Esophagus muscularis mucosa (tissue), 4 donors: ENCODE data around the gene TAF10. TPM values are rescaled to one million over a fixed set of nuclear protein-coding genes. Genes with fewer than 3 reads are reported as not detected.

ENCODE experiments used
- DNase-seq: peaks from one replicate; pipeline ENCODE4 v3.0.0-alpha.2; 2017; ENCODE audit errors: extremely low spot score
- H3K27ac ChIP-seq, 4 donors: fragments of 200-600 bp; sonication (generic); replicated peaks in 1 of 4; 1 replicate in 3 of 4; 2 replicates in 1 of 4; pipeline ENCODE4 v1.5.1; 2016 to 2019; ENCODE audit warnings: mild to moderate bottlenecking in 1 of 4
- H3K27me3 ChIP-seq, 4 donors: fragments of 200-600 bp; sonication (generic); one replicate each; pipeline versions ENCODE4 v1.5.1 to v1.6.0; 2016 to 2019
- H3K36me3 ChIP-seq, 4 donors: fragments of 200-600 bp; sonication (generic); one replicate each; pipeline ENCODE4 v1.5.1; 2016 to 2019
- H3K4me1 ChIP-seq, 4 donors: fragments of 200-600 bp; sonication (generic); one replicate each; pipeline ENCODE4 v1.5.1; 2016 to 2019
- H3K4me3 ChIP-seq, 4 donors: fragments of 200-600 bp; sonication (generic); 1 replicate in 2 of 4; 2 replicates in 2 of 4; pipeline ENCODE4 v1.5.1; 2016 to 2019; ENCODE audit warnings: mild to moderate bottlenecking in 4 of 4, moderate library complexity in 1 of 4
- H3K9me3 ChIP-seq, 4 donors: fragments of 200-600 bp; sonication (generic); 1 replicate in 3 of 4; 2 replicates in 1 of 4; pipeline ENCODE4 v1.5.1; 2016 to 2019
- EP300 ChIP-seq: sonication (generic); formaldehyde crosslinking; IDR thresholded peaks from one replicate; pipeline ENCODE4 v1.6.1; 2017; ENCODE audit warnings: antibody characterized with exemption
- POLR2A ChIP-seq: fragments of 450-650 bp; IDR thresholded peaks from one replicate; pipeline ENCODE4 v1.6.1; 2017; ENCODE audit warnings: antibody characterized with exemption, moderate library complexity, mild to moderate bottlenecking, low read depth
- POLR2AphosphoS5 ChIP-seq, 2 donors: sonication (generic); formaldehyde crosslinking; IDR thresholded peaks; one replicate each; pipeline ENCODE4 v1.6.1; 2017; ENCODE audit warnings: antibody characterized with exemption in 2 of 2
- WGBS: methylation state at CpG from one replicate; pipeline ENCODE4 v1.1.5; 2018; 5-methylcytosine and 5-hydroxymethylcytosine counted together
- intact Hi-C: fragments of 100-400 bp; cut with DNase I; formaldehyde crosslinking; loops from one replicate; pipeline ENCODE4 v1.15.1; 2023
- total RNA-seq, 4 donors: library from RNA; depleted of rRNA; stranded (reverse); fragments of >200 nt; gene quantifications; one replicate each; pipeline versions ENCODE4 v1.1.0 to v1.2.1, GENCODE V29; 2016
- TF ChIP-seq, protein P1 (sequence below), 3 experiments: fragments of 200-600 bp in 2 of 3; fragments of 450-650 bp in 1 of 3; sonication (generic) in 2 of 3; IDR thresholded peaks; one replicate each; pipeline ENCODE4 v1.5.1; 2017 to 2019; ENCODE audit warnings: antibody characterized with exemption in 3 of 3, mild to moderate bottlenecking in 2 of 3, moderate library complexity in 1 of 3

TAF10 gene
- total RNA-seq, 4 donors from 2014 or later = 24.2 to 51.1 (median 43.4) TPM

DNA sequence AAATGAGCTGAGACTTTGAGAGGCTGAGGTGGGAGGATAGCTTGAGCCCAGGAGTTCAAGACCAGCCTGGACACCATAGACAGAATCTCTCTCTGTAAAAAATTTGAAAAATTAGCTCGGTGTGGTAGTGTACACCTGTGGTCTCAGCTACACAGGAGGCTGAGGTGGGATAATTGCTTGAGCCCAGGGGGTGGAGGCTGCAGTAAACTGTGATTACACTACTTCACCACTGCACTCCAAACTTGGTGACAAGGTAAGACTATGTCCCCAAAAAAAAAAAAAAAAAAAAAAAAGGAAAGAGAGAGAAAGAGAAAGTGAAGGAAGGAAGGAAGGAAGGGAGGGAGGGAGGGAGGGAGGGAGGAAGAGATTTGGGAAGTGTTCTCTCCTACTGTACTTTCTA lies 33.9 kb downstream of the TAF10 start:
- no peak for TF ChIP-seq POLR2A
- TF ChIP-seq, protein P1, sequence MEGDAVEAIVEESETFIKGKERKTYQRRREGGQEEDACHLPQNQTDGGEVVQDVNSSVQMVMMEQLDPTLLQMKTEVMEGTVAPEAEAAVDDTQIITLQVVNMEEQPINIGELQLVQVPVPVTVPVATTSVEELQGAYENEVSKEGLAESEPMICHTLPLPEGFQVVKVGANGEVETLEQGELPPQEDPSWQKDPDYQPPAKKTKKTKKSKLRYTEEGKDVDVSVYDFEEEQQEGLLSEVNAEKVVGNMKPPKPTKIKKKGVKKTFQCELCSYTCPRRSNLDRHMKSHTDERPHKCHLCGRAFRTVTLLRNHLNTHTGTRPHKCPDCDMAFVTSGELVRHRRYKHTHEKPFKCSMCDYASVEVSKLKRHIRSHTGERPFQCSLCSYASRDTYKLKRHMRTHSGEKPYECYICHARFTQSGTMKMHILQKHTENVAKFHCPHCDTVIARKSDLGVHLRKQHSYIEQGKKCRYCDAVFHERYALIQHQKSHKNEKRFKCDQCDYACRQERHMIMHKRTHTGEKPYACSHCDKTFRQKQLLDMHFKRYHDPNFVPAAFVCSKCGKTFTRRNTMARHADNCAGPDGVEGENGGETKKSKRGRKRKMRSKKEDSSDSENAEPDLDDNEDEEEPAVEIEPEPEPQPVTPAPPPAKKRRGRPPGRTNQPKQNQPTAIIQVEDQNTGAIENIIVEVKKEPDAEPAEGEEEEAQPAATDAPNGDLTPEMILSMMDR (IDR thresholded peaks at IDR 0.05) = no peak
- TF ChIP-seq EP300 = no peak
- no peak for TF ChIP-seq POLR2AphosphoS5 (IDR thresholded peaks at IDR 0.05)
- H3K4me1 ChIP-seq = peaks cover 18 to 31% (median 21%) of the 10 kb centered on the region in 4 donors
- H3K27me3 ChIP-seq = no peaks in the 10 kb centered on the region
- intact Hi-C loops = loop anchor here (5.0 kb wide), 1 partner anchor 41 kb away; no protein-coding TSS in a partner anchor
- peaks cover 0 to 14% (median 0%) of the 10 kb centered on the region in 4 donors for H3K36me3 ChIP-seq
- no peak overlapping the region for H3K4me3 ChIP-seq
- DNase-seq = peak; percentile 24
- H3K27ac ChIP-seq = no peak overlapping the region
- 95% methylated on average over 1 of the region's 1 CpG for WGBS
- H3K9me3 ChIP-seq = peaks cover 0 to 2% (median 0%) of the 10 kb centered on the region in 4 donors

DNA sequence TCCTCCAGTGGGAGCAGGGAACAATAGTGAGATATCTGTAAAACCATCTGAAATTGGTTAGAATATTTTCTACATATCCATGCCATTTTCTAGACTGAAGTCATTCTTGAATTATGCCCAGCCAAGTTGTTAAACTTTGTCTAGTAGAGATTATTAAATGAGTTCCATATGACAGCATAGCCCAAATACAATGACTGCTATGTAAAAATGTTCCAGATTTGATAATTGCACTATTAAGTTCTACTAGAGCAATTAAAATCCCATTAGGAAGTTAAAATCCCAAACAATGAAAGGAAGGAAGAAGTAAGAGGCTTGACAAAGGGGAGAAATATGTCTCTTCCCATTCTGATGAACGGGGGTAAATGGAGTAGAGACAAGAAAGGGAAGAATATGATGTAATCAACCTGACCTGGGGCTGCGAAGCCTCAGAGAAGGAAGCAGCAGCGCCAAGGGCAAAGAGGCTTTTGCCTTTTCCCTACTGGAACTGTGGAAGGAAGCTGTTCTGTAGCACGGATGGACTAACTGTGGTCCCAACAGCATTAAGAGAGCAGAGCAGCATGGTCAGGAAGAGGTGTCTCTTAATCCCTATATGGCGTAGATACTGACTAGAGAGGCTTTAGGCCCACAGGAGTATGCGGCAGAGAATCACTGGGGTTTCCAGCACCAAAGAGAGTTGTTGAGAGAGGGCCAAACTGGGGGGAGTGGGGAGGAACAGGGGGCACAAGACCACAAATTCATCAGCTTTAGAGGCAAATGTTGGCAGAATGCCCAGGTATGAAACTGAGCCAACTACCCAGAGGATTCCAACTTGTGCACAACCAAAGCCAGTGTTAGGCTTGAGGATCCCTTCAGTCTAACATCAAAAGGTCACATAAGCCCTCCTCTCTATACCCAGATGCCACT lies 35.3 kb downstream of the TAF10 start:
- Histone ChIP-seq H3K27me3 (no peaks in the 10 kb centered on the region), H3K4me3 (no peak overlapping the region), H3K27ac (peak overlapping the region; percentile 57 to 76 (median 62)), H3K4me1 (peaks cover 18 to 38% (median 29%) of the 10 kb centered on the region in 4 donors), H3K36me3 (peaks cover 0 to 14% (median 0%) of the 10 kb centered on the region in 4 donors), H3K9me3 (no peaks in the 10 kb centered on the region)
- peak; percentile 83 for DNase-seq
- intact Hi-C loops = loop anchor here (5.0 kb wide), 1 partner anchor 39 kb away; no protein-coding TSS in a partner anchor
- WGBS = 27% methylated on average over 5 of the region's 6 CpGs
- TF ChIP-seq POLR2A = no peak
- TF ChIP-seq EP300 = no peak
- TF ChIP-seq, protein P1 (IDR thresholded peaks at IDR 0.05) = no peak
- TF ChIP-seq POLR2AphosphoS5 (IDR thresholded peaks at IDR 0.05) = no peak

DNA sequence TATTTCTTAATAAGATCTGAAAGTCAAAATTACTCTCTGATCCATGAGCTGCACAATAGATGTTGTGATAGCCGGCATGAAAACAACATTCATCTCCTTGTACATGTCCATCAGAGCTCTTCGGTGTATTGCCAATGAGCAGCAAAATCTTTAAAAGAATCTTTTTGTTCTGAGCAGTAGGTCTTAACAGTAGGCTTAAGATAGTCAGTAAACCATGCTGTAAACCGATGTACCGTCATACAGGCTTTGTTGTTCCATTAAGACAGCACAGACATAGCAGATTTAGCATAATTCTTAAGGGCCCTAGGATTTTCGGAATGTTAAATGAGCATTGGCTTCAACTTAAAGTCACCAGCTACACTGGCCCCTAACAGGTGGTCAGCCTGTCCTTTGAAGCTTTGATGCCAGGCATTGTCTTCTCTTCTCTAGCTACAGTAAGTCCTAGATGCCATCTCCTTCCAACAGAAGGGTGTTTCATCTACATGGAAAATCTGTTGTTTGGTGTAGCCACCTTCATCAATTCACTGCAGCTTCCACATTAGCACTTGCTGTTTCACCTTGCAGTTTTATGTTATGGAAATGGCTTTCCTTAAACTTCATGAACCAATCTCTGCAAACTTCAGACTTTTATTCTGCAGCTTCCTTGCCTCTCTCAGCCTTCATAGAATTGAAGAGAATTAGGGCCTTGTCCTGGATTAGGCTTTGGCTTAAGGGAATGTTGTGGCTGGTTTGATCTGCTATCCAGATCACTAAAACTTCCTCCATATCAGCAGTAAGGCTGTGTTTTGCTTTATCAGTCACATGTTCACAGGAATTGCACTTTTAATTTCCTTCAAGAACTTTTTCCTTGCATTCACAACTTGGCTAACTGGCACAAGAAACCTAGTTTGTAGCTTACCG lies 37.0 kb downstream of the TAF10 start:
- H3K4me3 ChIP-seq = no peak overlapping the region
- TF ChIP-seq EP300 (no peak), POLR2AphosphoS5 (IDR thresholded peaks at IDR 0.05) (no peak), POLR2A (no peak)
- TF ChIP-seq, protein P1 (IDR thresholded peaks at IDR 0.05) = no peak
- intact Hi-C loops = loop anchor here (5.0 kb wide), 1 partner anchor 38 kb away; no protein-coding TSS in a partner anchor
- 83% methylated on average over 6 of the region's 6 CpGs for WGBS
- H3K27ac ChIP-seq = no peak overlapping the region
- H3K9me3 ChIP-seq = no peaks in the 10 kb centered on the region
- no peaks in the 10 kb centered on the region for H3K27me3 ChIP-seq
- peak; percentile 34 for DNase-seq
- peaks cover 18 to 46% (median 37%) of the 10 kb centered on the region in 4 donors for H3K4me1 ChIP-seq
- H3K36me3 ChIP-seq = peaks cover 0 to 20% (median 0%) of the 10 kb centered on the region in 4 donors

DNA sequence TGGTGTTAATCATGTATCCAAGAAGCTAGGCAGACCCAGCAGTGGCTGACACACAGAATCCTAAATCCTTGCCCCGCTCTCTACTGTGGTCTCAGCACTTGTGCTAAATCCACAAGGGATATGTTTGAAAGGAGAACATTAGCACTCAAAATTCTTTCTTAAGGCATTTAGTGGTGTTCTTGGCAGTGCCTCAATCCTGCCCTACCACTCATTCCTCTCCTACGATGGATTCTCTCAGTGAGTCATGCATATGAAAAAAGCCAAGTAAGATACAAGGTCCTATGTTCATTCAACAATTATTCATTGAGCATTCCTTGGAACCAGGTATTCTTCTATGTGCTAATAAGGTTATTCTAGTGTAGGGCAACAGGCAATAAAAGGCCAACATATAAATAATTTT lies 39.8 kb downstream of the TAF10 start:
- intact Hi-C loops = no loop called here
- WGBS = 55% methylated on average over 2 of the region's 2 CpGs
- H3K4me3 ChIP-seq = no peak overlapping the region

More for the DNA sequence above, 39.8 kb downstream of the TAF10 start:
- DNase-seq = no peak
- Histone ChIP-seq H3K27ac (no peak overlapping the region), H3K9me3 (no peaks in the 10 kb centered on the region), H3K27me3 (no peaks in the 10 kb centered on the region), H3K36me3 (peaks cover 0 to 24% (median 2%) of the 10 kb centered on the region in 4 donors), H3K4me1 (peaks cover 19 to 48% (median 35%) of the 10 kb centered on the region in 4 donors)
- TF ChIP-seq POLR2A (no peak), POLR2AphosphoS5 (IDR thresholded peaks at IDR 0.05) (no peak), EP300 (no peak)
- TF ChIP-seq, protein P1 (IDR thresholded peaks at IDR 0.05) = no peak
